ENCODE results near the gene CLEC2D. TPM values are rescaled to one million over a fixed set of nuclear protein-coding genes. Genes with fewer than 3 reads are reported as not detected.

Gene CLEC2D
- total RNA-seq, 1 experiment from 2014 or later = 1.9 TPM

GRCh38 chr12:9651265-9651729 is 18.2 kb upstream of the CLEC2D start:
- Histone ChIP-seq H4K20me1 (ENCODE audit: insufficient read depth) (no peaks in the 10 kb centered on the region), H3K4me1 (ENCODE audit: control insufficient read depth in 1 of 2, insufficient read depth in 2 of 2, low read length in 2 of 2) (peaks cover 0 to 12% of the 10 kb centered on the region in 2 experiments; a peak in 1 of 4 replicates), H3K9ac (ENCODE audit: low read length) (no peak overlapping the region), H3K27ac (ENCODE audit: low read depth, low read length) (no peak overlapping the region), H3K4me3 (replicated peaks in 1 of 2; ENCODE audit: low read depth in 1 of 2, low read length in 2 of 2) (no peak overlapping the region), H3K79me2 (ENCODE audit: insufficient read depth, low read length) (no peaks in the 10 kb centered on the region), H3K9me2 (ENCODE audit: insufficient read depth) (no peaks in the 10 kb centered on the region), H2AFZ (ENCODE audit: low read depth, low read length, poor library complexity, severe bottlenecking) (no peak overlapping the region), H3K27me3 (ENCODE audit: insufficient read depth, low read length) (no peaks in the 10 kb centered on the region), H3K9me3 (ENCODE audit: control insufficient read depth in 1 of 2, insufficient read depth in 1 of 2, low read depth in 1 of 2, low read length in 2 of 2) (no peaks in the 10 kb centered on the region), H3K4me2 (ENCODE audit: low read length) (no peak overlapping the region), H3K36me3 (ENCODE audit: control insufficient read depth in 1 of 2, insufficient read depth in 2 of 2, low read length in 2 of 2) (no peaks in the 10 kb centered on the region)
- ChIA-PET CTCF (no interaction called here), POLR2A (no interaction called here), RAD21 (ENCODE audit: low non-redundant PET in 1 of 2, low total read pairs in 2 of 2, uncharacterized antibody in 2 of 2, unreplicated experiment in 2 of 2) (no interaction called here)
- intact Hi-C loops (cut with micrococcal nuclease) = no loop called here
- no peak for DNase-seq (ENCODE audit: low read depth, low spot score)
- no peak for TF ChIP-seq SP1 (IDR thresholded peaks at IDR 0.05; ENCODE audit: low read depth)
- TF ChIP-seq MAX (IDR thresholded peaks at IDR 0.05) = no peak
- TF ChIP-seq POLR2A (IDR thresholded peaks at IDR 0.05; ENCODE audit: borderline replicate concordance, extremely low read depth, insufficient read depth, insufficient read length) = no peak
- TF ChIP-seq ZNF274 (IDR thresholded peaks at IDR 0.05; ENCODE audit: low read depth, low read length) = no peak
- TF ChIP-seq YY1 (IDR thresholded peaks at IDR 0.05; ENCODE audit: extremely low read depth, insufficient replicate concordance, low read depth, low read length) = no peak
- TF ChIP-seq REST (IDR thresholded peaks at IDR 0.05; ENCODE audit: low read depth) = no peak
- BruUV-seq (replicated peaks) = no TSS peak
- no peak for ATAC-seq

GRCh38 chr12:9660046-9660445 is 9.5 kb upstream of the CLEC2D start:
- H3K9me2 ChIP-seq (ENCODE audit: insufficient read depth) = no peaks in the 10 kb centered on the region
- ATAC-seq = no peak
- H3K27ac ChIP-seq (ENCODE audit: low read depth, low read length) = no peak overlapping the region
- intact Hi-C loops (cut with micrococcal nuclease) = no loop called here
- no peaks in the 10 kb centered on the region for H3K79me2 ChIP-seq (ENCODE audit: insufficient read depth, low read length)
- H4K20me1 ChIP-seq (ENCODE audit: insufficient read depth) = no peaks in the 10 kb centered on the region
- H3K36me3 ChIP-seq (ENCODE audit: control insufficient read depth in 1 of 2, insufficient read depth in 2 of 2, low read length in 2 of 2) = no peaks in the 10 kb centered on the region
- H3K9ac ChIP-seq (ENCODE audit: low read length) = no peak overlapping the region
- H3K9me3 ChIP-seq (ENCODE audit: control insufficient read depth in 1 of 2, insufficient read depth in 1 of 2, low read depth in 1 of 2, low read length in 2 of 2) = no peaks in the 10 kb centered on the region
- no peak for DNase-seq (ENCODE audit: low read depth, low spot score)
- RAD21 ChIA-PET (ENCODE audit: low non-redundant PET in 1 of 2, low total read pairs in 2 of 2, uncharacterized antibody in 2 of 2, unreplicated experiment in 2 of 2) = no interaction called here
- no peak overlapping the region for H3K4me3 ChIP-seq (replicated peaks in 1 of 2; ENCODE audit: low read depth in 1 of 2, low read length in 2 of 2)
- BruUV-seq (replicated peaks) = no TSS peak
- CTCF ChIA-PET = no interaction called here
- H2AFZ ChIP-seq (ENCODE audit: low read depth, low read length, poor library complexity, severe bottlenecking) = no peak overlapping the region
- H3K4me2 ChIP-seq (ENCODE audit: low read length) = no peak overlapping the region
- no peaks in the 10 kb centered on the region for H3K4me1 ChIP-seq (ENCODE audit: control insufficient read depth in 1 of 2, insufficient read depth in 2 of 2, low read length in 2 of 2)
- H3K27me3 ChIP-seq (ENCODE audit: insufficient read depth, low read length) = no peaks in the 10 kb centered on the region
- POLR2A ChIA-PET = no interaction called here
- TF ChIP-seq SRF (IDR thresholded peaks at IDR 0.05; ENCODE audit: low read depth) (no peak), ATF3 (IDR thresholded peaks at IDR 0.05) (no peak), ZBTB33 (IDR thresholded peaks at IDR 0.05; ENCODE audit: extremely low read depth, insufficient replicate concordance, low read length) (no peak), YY1 (IDR thresholded peaks at IDR 0.05; ENCODE audit: extremely low read depth, insufficient replicate concordance, low read depth, low read length) (no peak), SIN3A (IDR thresholded peaks at IDR 0.05; ENCODE audit: low read depth) (no peak), JUND (IDR thresholded peaks at IDR 0.05) (no peak), EZH2 (IDR thresholded peaks at IDR 0.05) (no peak)
